ENCODE data around the gene ABCC11. TPM values are rescaled to one million over a fixed set of nuclear protein-coding genes. Genes with fewer than 3 reads are reported as not detected.

ABCC11 gene
- total and polyA plus RNA-seq, 7 donors: 0.14 to 0.28 TPM; not detected in 5

GRCh38 chr16:48194828-48195556 lies 52.3 kb downstream of the ABCC11 start:
- H3K36me3 ChIP-seq: no peaks in the 10 kb centered on the region
- intact Hi-C loops (cut with DNase I): no loop called here
- TF ChIP-seq POLR2AphosphoS5 (IDR thresholded peaks at IDR 0.05): no peak
- TF ChIP-seq CTCF (IDR thresholded peaks at IDR 0.05): no peak
- TF ChIP-seq EP300 (IDR thresholded peaks at IDR 0.05): no peak
- TF ChIP-seq POLR2A (IDR thresholded peaks at IDR 0.05): no peak
- 21 to 48% methylated on average over 5 of the region's 5 CpGs for WGBS, 2 donors
- H3K27me3 ChIP-seq: no peaks in the 10 kb centered on the region
- H3K4me3 ChIP-seq: no peak overlapping the region
- no peaks in the 10 kb centered on the region for H3K9me3 ChIP-seq
- DNase-seq: no peak
- H3K27ac ChIP-seq: no peak overlapping the region
- H3K4me1 ChIP-seq: no peaks in the 10 kb centered on the region

- H3K27ac ChIP-seq: no peak overlapping the region
- H3K4me3 ChIP-seq: no peak overlapping the region
- H3K4me1 ChIP-seq: no peaks in the 10 kb centered on the region
- no peaks in the 10 kb centered on the region for H3K27me3 ChIP-seq
- H3K36me3 ChIP-seq: no peaks in the 10 kb centered on the region
- WGBS, 2 donors: 90 to 91% methylated on average over 7 of the region's 7 CpGs
- DNase-seq: no peak
- intact Hi-C loops (cut with DNase I): no loop called here
- TF ChIP-seq POLR2A (IDR thresholded peaks at IDR 0.05) (no peak), CTCF (IDR thresholded peaks at IDR 0.05) (no peak), POLR2AphosphoS5 (IDR thresholded peaks at IDR 0.05) (no peak), EP300 (IDR thresholded peaks at IDR 0.05) (no peak)
- H3K9me3 ChIP-seq: no peaks in the 10 kb centered on the region
Observed at GRCh38 chr16:48193846-48194245, 53.5 kb downstream of the ABCC11 start.

DNA sequence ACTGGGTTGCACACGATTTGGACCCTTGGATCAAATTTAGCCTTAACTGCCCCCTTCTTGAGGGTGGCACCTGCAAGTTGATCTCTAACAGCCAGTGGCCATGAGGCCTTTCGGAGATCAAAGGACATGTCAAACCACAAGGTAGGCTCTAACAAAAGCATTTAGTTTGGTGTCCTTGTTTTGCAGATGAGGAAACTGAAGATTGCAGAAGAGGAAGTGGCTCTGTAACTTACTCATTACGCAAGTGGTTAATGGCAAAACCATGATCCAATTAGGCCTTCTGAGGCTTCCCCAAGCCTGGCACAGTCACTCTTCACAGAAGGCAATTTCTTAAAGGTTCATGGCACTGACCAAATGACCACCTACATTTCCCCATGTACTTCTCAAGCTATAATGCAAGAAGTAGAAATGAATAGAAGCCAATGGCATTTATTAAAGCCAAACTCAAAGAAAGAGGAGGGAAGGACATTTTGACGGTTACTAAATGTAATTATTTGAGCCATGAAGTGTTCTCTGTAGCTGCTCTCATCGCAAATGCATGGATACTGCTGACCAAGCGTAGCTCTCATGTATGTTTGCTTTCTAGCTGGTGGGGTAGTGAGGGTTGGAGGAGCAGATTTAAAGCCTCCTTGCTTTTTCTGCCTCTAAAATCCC lies 58.8 kb downstream of the ABCC11 start:
- Histone ChIP-seq H3K4me3 (no peak overlapping the region), H3K27me3 (no peaks in the 10 kb centered on the region), H3K27ac (no peak overlapping the region), H3K9me3 (no peaks in the 10 kb centered on the region), H3K4me1 (no peaks in the 10 kb centered on the region), H3K36me3 (no peaks in the 10 kb centered on the region)
- intact Hi-C loops (cut with DNase I): no loop called here
- no peak for DNase-seq
- TF ChIP-seq POLR2AphosphoS5 (IDR thresholded peaks at IDR 0.05): no peak
- no peak for TF ChIP-seq POLR2A (IDR thresholded peaks at IDR 0.05)
- no peak for TF ChIP-seq CTCF (IDR thresholded peaks at IDR 0.05)
- TF ChIP-seq EP300 (IDR thresholded peaks at IDR 0.05): no peak
- WGBS, 2 donors: 73 to 88% methylated on average over 6 of the region's 6 CpGs

- Histone ChIP-seq H3K9me3 (no peaks in the 10 kb centered on the region), H3K4me3 (no peak overlapping the region), H3K27me3 (no peaks in the 10 kb centered on the region), H3K36me3 (no peaks in the 10 kb centered on the region), H3K4me1 (no peaks in the 10 kb centered on the region), H3K27ac (no peak overlapping the region)
- intact Hi-C loops (cut with DNase I): no loop called here
- TF ChIP-seq CTCF (IDR thresholded peaks at IDR 0.05): no peak
- no peak for TF ChIP-seq POLR2A (IDR thresholded peaks at IDR 0.05)
- TF ChIP-seq EP300 (IDR thresholded peaks at IDR 0.05): no peak
- TF ChIP-seq POLR2AphosphoS5 (IDR thresholded peaks at IDR 0.05): no peak
- no peak for DNase-seq
- 91% methylated on average over 4 of the region's 4 CpGs for WGBS, 2 donors
Observed at GRCh38 chr16:48187779-48188178, 59.6 kb downstream of the ABCC11 start.

All from sigmoid colon (tissue), 7 donors.